NCI-H526 (cell line): ENCODE measurements around the gene ZNF532.

Source experiments
- DNase-seq, 2 experiments: peaks; one replicate each; lab custom pipeline; 2025; lab: John Stamatoyannopoulos, UW

Gene ZNF532

GRCh38 chr18:58947136-58947732, 82.6 kb downstream of the ZNF532 start:
- DNase-seq: no peak

GRCh38 chr18:58949031-58949430, 84.4 kb downstream of the ZNF532 start:
- no peak for DNase-seq

GRCh38 chr18:58951986-58952702, 87.5 kb downstream of the ZNF532 start:
- no peak for DNase-seq

- no peak for DNase-seq
These were observed 88.2 kb downstream of the ZNF532 start for GRCh38 chr18:58952858-58953257.

GRCh38 chr18:58953627-58954026, 89.0 kb downstream of the ZNF532 start:
- no peak for DNase-seq

GRCh38 chr18:58955001-58955400, 90.3 kb downstream of the ZNF532 start:
- no peak for DNase-seq

- no peak for DNase-seq
These were observed 91.1 kb downstream of the ZNF532 start for GRCh38 chr18:58955738-58956137.

- DNase-seq: no peak
These were observed 94.0 kb downstream of the ZNF532 start for GRCh38 chr18:58958628-58959027.

GRCh38 chr18:58960508-58960907, 95.8 kb downstream of the ZNF532 start:
- no peak for DNase-seq

- DNase-seq: no peak
These were observed 96.5 kb downstream of the ZNF532 start for GRCh38 chr18:58960946-58961722.

GRCh38 chr18:58962336-58962735, 97.7 kb downstream of the ZNF532 start:
- DNase-seq: no peak

- DNase-seq: no peak
These were observed 100.8 kb downstream of the ZNF532 start for GRCh38 chr18:58965291-58966004.

- no peak for DNase-seq
These were observed 101.5 kb downstream of the ZNF532 start for GRCh38 chr18:58966005-58966677.

GRCh38 chr18:58966704-58967103, 102.0 kb downstream of the ZNF532 start:
- DNase-seq: no peak

GRCh38 chr18:58967751-58968254, 103.1 kb downstream of the ZNF532 start:
- DNase-seq: no peak

- no peak for DNase-seq
These were observed 106.5 kb downstream of the ZNF532 start for GRCh38 chr18:58970943-58971790.

GRCh38 chr18:58975296-58975695, 110.6 kb downstream of the ZNF532 start:
- no peak for DNase-seq

- DNase-seq: no peak
These were observed 111.1 kb downstream of the ZNF532 start for GRCh38 chr18:58975781-58976180.

- no peak for DNase-seq
These were observed 112.5 kb downstream of the ZNF532 start for GRCh38 chr18:58977223-58977622.

- DNase-seq: no peak
These were observed 113.1 kb downstream of the ZNF532 start for GRCh38 chr18:58977801-58978200.

GRCh38 chr18:58978916-58979315, 114.2 kb downstream of the ZNF532 start:
- no peak for DNase-seq
